K562 (cell line): ENCODE data around the gene RETN. TPM values are rescaled to one million over a fixed set of nuclear protein-coding genes. Genes with fewer than 3 reads are reported as not detected.

Experiments
- ATAC-seq: fragments of 200-7000 bp; cut with Tn5 transposase; 3 replicates; pipeline ENCODE4 v1.9.1; 2020; ENCODE audit warnings: moderate library complexity
- BruUV-seq: library from RNA; stranded (reverse); fragments of 400-500 nt; replicated peaks from 2 replicates; lab custom pipeline; 2021; lab: Mats Ljungman, UMichigan
- CTCF ChIA-PET: fragments of 300-600 bp; formaldehyde crosslinking; extraction: SDS; loops from one replicate; lab custom pipeline; 2021; ENCODE audit warnings: low intra/inter-chr PET ratio; lab: Yijun Ruan, JAX
- POLR2A ChIA-PET: fragments of 300-600, 350-650 bp; sonication (Branson Sonifier 250); formaldehyde crosslinking; extraction: SDS; loops from one replicate; lab custom pipeline; 2021; ENCODE audit warnings: antibody characterized with exemption, inconsistent platforms; lab: Yijun Ruan, JAX
- DNase-seq, 4 experiments: peaks; one replicate each; pipeline versions ENCODE4 v3.0.0 to v3.0.0-alpha.2; 2011 to 2018; ENCODE audit warnings: low spot score in 3 of 4, mixed read lengths in 3 of 4; ENCODE audit errors: extremely low read depth in 1 of 4
- FAIRE-seq: peaks from 2 replicates; lab custom pipeline; 2011; peaks lifted over from hg19 to GRCh38; lab: Jason Lieb, UNC
- H2AFZ ChIP-seq: 2 replicates; pipeline ENCODE4 v1.6.0; 2011; ENCODE audit warnings: low read depth, low read length, control low read depth, inconsistent platforms
- H3K27ac ChIP-seq: fragments of 200-600 bp; 3 replicates; pipeline ENCODE4 v1.8.0; 2011; ENCODE audit warnings: low read depth, mild to moderate bottlenecking, control low read depth, inconsistent platforms, low read length, moderate library complexity, mixed read lengths; ENCODE audit errors: extremely low read depth
- H3K27me3 ChIP-seq, 2 experiments: fragments of 300-600 bp in 1 of 2; 2 replicates in 1 of 2; 3 replicates in 1 of 2; pipeline versions ENCODE4 v1.6.0 to v1.8.0; 2011; ENCODE audit warnings: inconsistent platforms in 2 of 2, low read length in 2 of 2, mild to moderate bottlenecking in 1 of 2, mixed read lengths in 1 of 2, moderate library complexity in 1 of 2; ENCODE audit not compliant: control insufficient read depth in 2 of 2, insufficient read depth in 2 of 2
- H3K36me3 ChIP-seq: fragments of 300-600 bp; 3 replicates; pipeline ENCODE4 v1.8.0; 2011; ENCODE audit warnings: mild to moderate bottlenecking, low read length, inconsistent platforms; ENCODE audit not compliant: control insufficient read depth, insufficient read depth
- H3K4me1 ChIP-seq, 2 experiments: fragments of 200-600 bp in 1 of 2; replicated peaks in 1 of 2; 2 replicates in 1 of 2; 3 replicates in 1 of 2; pipeline versions ENCODE4 v1.5.1 to v1.8.0; 2011; ENCODE audit warnings: inconsistent platforms in 2 of 2, low read length in 2 of 2, mild to moderate bottlenecking in 1 of 2, mixed read lengths in 1 of 2, moderate library complexity in 1 of 2; ENCODE audit not compliant: control insufficient read depth in 2 of 2, insufficient read depth in 2 of 2
- H3K4me2 ChIP-seq: 2 replicates; pipeline ENCODE4 v1.6.1; 2011; ENCODE audit warnings: low read length, control low read depth, inconsistent platforms, mixed read lengths; ENCODE audit not compliant: insufficient read depth
- H3K4me3 ChIP-seq: fragments of 200-600 bp; sonication (generic), shearing (Covaris generic); 2 replicates; pipeline ENCODE4 v1.5.1; 2016; ENCODE audit warnings: control low read depth, inconsistent platforms
- H3K79me2 ChIP-seq: fragments of 200-600 bp; 3 replicates; pipeline ENCODE4 v1.8.0; 2011; ENCODE audit warnings: low read length, inconsistent platforms; ENCODE audit not compliant: control insufficient read depth, insufficient read depth
- H3K9ac ChIP-seq, 2 experiments: 2 replicates each; pipeline versions ENCODE4 v1.6.0 to v1.6.1; 2011; ENCODE audit warnings: low read depth in 2 of 2, low read length in 2 of 2, control low read depth in 1 of 2, inconsistent platforms in 1 of 2, mild to moderate bottlenecking in 1 of 2, mixed read lengths in 1 of 2; ENCODE audit not compliant: insufficient read depth in 1 of 2
- H3K9me1 ChIP-seq: one replicate; pipeline ENCODE4 v1.6.0; 2011; ENCODE audit warnings: inconsistent platforms, mild to moderate bottlenecking, low read length, moderate library complexity; ENCODE audit not compliant: control insufficient read depth, insufficient read depth
- H3K9me3 ChIP-seq: replicated peaks from 2 replicates; pipeline ENCODE4 v1.5.1; 2011; ENCODE audit warnings: low read depth, low read length, inconsistent platforms; ENCODE audit not compliant: control insufficient read depth, insufficient read depth
- H4K20me1 ChIP-seq: replicated peaks from 2 replicates; pipeline ENCODE4 v1.6.1; 2011; ENCODE audit warnings: low read length, inconsistent platforms, mixed read lengths; ENCODE audit not compliant: control insufficient read depth, insufficient read depth
- BCOR ChIP-seq: fragments of 450-650 bp; IDR thresholded peaks from 2 replicates; pipeline ENCODE4 v1.6.1; 2016
- CEBPG ChIP-seq, 3 experiments: fragments of 200-800 bp in 1 of 3; sonication (Bioruptor generic) in 1 of 3; sonication (generic) in 1 of 3; formaldehyde crosslinking in 1 of 3; IDR thresholded peaks in 2 of 3; conservative IDR thresholded peaks in 1 of 3; 2 replicates each; pipeline versions ENCODE4 v1.6.1 to v1.8.0; 2016 to 2022; ENCODE audit warnings: missing compliant biosample characterization in 2 of 3, missing genetic modification characterization in 2 of 3, mild to moderate bottlenecking in 1 of 3, missing genetic modification reagents in 1 of 3
- E2F3 ChIP-seq: fragments of 250-450 bp; sonication (Bioruptor Pico); IDR thresholded peaks from 2 replicates; pipeline ENCODE4 v1.4.0; 2020; ENCODE audit warnings: mild to moderate bottlenecking
- HDAC3 ChIP-seq: fragments of 450-650 bp; IDR thresholded peaks from 2 replicates; pipeline ENCODE4 v1.6.1; 2018; ENCODE audit warnings: borderline replicate concordance, mild to moderate bottlenecking, moderate library complexity; ENCODE audit not compliant: partially characterized antibody
- KHSRP ChIP-seq: fragments of 450-650 bp; IDR thresholded peaks from 2 replicates; pipeline ENCODE4 v1.6.1; 2017
- KLF13 ChIP-seq: fragments of 450-650 bp; IDR thresholded peaks from 2 replicates; pipeline ENCODE4 v1.6.1; 2016; ENCODE audit warnings: missing genetic modification characterization, low read depth, mild to moderate bottlenecking, missing compliant biosample characterization, moderate library complexity, borderline replicate concordance
- MAFG ChIP-seq: fragments of 450-650 bp; conservative IDR thresholded peaks from 2 replicates; pipeline ENCODE4 v1.6.1; 2016; ENCODE audit warnings: missing genetic modification characterization, missing compliant biosample characterization
- MXI1 ChIP-seq: IDR thresholded peaks from 2 replicates; pipeline ENCODE4 v1.6.1; 2011; ENCODE audit warnings: low read depth, mild to moderate bottlenecking, improper control_type of control experiment, low read length
- NCOA6 ChIP-seq: fragments of 450-650 bp; IDR thresholded peaks from 2 replicates; pipeline ENCODE4 v1.6.1; 2017; ENCODE audit warnings: mild to moderate bottlenecking
- NFE2 ChIP-seq: IDR thresholded peaks from 2 replicates; pipeline ENCODE4 v1.6.1; 2014; ENCODE audit warnings: antibody characterized with exemption, low read depth
- POLR2G ChIP-seq: fragments of 200-400 bp; formaldehyde crosslinking; IDR thresholded peaks from 2 replicates; pipeline ENCODE4 v1.6.1; 2017; ENCODE audit warnings: low read depth, mild to moderate bottlenecking, antibody characterized with exemption, low read length, moderate library complexity
- POU5F1 ChIP-seq: fragments of 150-350 bp; IDR thresholded peaks from 2 replicates; pipeline ENCODE4 v1.6.1; 2014; ENCODE audit warnings: borderline replicate concordance, low read length, low read depth, mild to moderate bottlenecking; ENCODE audit not compliant: partially characterized antibody
- RBFOX2 ChIP-seq: fragments of 200-400 bp; formaldehyde crosslinking; IDR thresholded peaks from 2 replicates; pipeline ENCODE4 v1.6.1; 2017; ENCODE audit warnings: low read depth, mild to moderate bottlenecking, low read length, moderate library complexity
- SIN3B ChIP-seq: fragments of 450-650 bp; IDR thresholded peaks from 2 replicates; pipeline ENCODE4 v1.6.1; 2017; ENCODE audit warnings: low read depth, mild to moderate bottlenecking, moderate library complexity
- SMARCC2 ChIP-seq: fragments of 450-650 bp; IDR thresholded peaks from 2 replicates; pipeline ENCODE4 v1.6.1; 2017; ENCODE audit warnings: antibody characterized with exemption, moderate library complexity, mild to moderate bottlenecking, low read depth
- WGBS: fragments of 100-300 bp; shearing (Covaris generic); methylation state at CpG from one replicate; pipeline ENCODE4 v1.1.6; 2016; ENCODE audit warnings: low coverage, mixed read lengths; ENCODE audit not compliant: insufficient coverage; ENCODE audit errors: missing lambda C conversion rate; 5-methylcytosine and 5-hydroxymethylcytosine counted together
- in situ Hi-C: fragments of 300-500 bp; cut with MboI; formaldehyde crosslinking; loops from 4 replicates; pipeline ENCODE4 v1.15.0; 2018; ENCODE audit warnings: inconsistent platforms, mixed read lengths
- intact Hi-C: fragments of 100-400 bp; cut with micrococcal nuclease; formaldehyde crosslinking; loops from 2 replicates; pipeline ENCODE4 v1.14.2; 2022
- polyA plus RNA-seq, 8 experiments: library from polyadenylated mRNA; depleted of rRNA in 4 of 8; stranded (reverse) in 5 of 8; unstranded in 3 of 8; fragments of >200 nt; fragmentation: Nextera tagmentation in 2 of 8; fragmentation: Illumina TruSeq in 1 of 8; extraction: Ambion mirVana in 2 of 8; extraction: Trizol in 1 of 8; gene quantifications; 2 replicates each; pipeline versions ENCODE4 v1.2.1 to v1.2.3, GENCODE V29; 2011 to 2014; ENCODE audit warnings: inconsistent platforms in 1 of 8, missing spikeins in 1 of 8
- total RNA-seq, 7 experiments: library from RNA; depleted of rRNA in 6 of 7; stranded (reverse); fragments of >200 nt in 6 of 7; fragmentation: Illumina TruSeq in 2 of 7; extraction: Trizol in 2 of 7; gene quantifications; 2 replicates each; pipeline versions ENCODE4 v1.2.1 to v1.2.3, GENCODE V29; 2011 to 2021; ENCODE audit warnings: low replicate concordance in 1 of 7
- TF ChIP-seq, protein P1 (sequence below): fragments of 250-450 bp; sonication (Bioruptor Pico); IDR thresholded peaks from 2 replicates; pipeline ENCODE4 v1.4.0; 2020

Gene RETN
- total and polyA plus RNA-seq, 9 of the 15 experiments (the other 6 are each of a cell fraction or from before 2014, with no cell fraction given) = not detected

DNA sequence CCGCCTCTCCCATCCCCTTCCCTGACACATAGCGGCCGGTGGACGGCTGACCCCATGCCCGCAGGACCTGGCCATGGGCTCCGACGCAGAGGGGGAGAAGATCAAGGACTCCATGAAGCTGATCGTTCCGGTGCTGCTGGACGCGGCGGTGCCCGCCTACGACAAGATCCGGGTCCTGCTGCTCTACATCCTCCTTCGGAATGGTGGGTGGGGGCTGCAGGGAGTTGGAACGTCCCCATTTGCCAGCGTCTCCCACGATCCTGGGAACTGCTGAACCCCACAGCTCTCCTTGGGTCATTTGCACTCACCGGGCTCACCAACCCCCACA is 24.3 kb upstream of the RETN start:
- BruUV-seq = no TSS peak
- Histone ChIP-seq H3K4me2 (no peak overlapping the region), H3K27ac (no peak overlapping the region), H4K20me1 (peaks cover 15% of the 10 kb centered on the region), H3K4me3 (no peak overlapping the region), H3K9me3 (peaks cover 6% of the 10 kb centered on the region; the same call in 1 of the 2 replicates), H3K27me3 (no peaks in the 10 kb centered on the region; a peak in 1 of 5 replicates), H3K36me3 (peaks cover 64% of the 10 kb centered on the region; the same call in 2 of the 3 replicates), H3K4me1 (peaks cover 0 to 61% of the 10 kb centered on the region in 2 experiments; a peak in 4 of 5 replicates), H3K79me2 (peaks cover 11% of the 10 kb centered on the region), H3K9me1 (no peaks in the 10 kb centered on the region), H2AFZ (no peak overlapping the region), H3K9ac (no peak overlapping the region)
- DNase-seq (no peak), FAIRE-seq (no peak), ATAC-seq (no peak)
- in situ Hi-C loops = no loop called here
- POLR2A ChIA-PET = interaction anchor here (1.2 to 2.0 kb wide), 2 partner anchors 10 to 15 kb away, joined by 5 to 8 read pairs; partner anchors contain the start of genes PET100 and XAB2
- intact Hi-C loops = no loop called here
- 97% methylated on average over 10 of the region's 20 CpGs for WGBS
- CTCF ChIA-PET = no interaction called here
- TF ChIP-seq KHSRP (no peak), SMARCC2 (no peak), KLF13 (no peak), BCOR (no peak), CEBPG (CRISPR knock-in tag; IDR thresholded peaks at IDR 0.05) (no peak), CEBPG (tag; conservative IDR thresholded peaks at IDR 0.05 in 1 of 2, IDR thresholded peaks at IDR 0.05 in 1 of 2) (no peak), POLR2G (peak; percentile 37; the same call in 1 of the 2 replicates), NCOA6 (no peak), HDAC3 (no peak), SIN3B (no peak), MAFG (tag) (no peak), MXI1 (no peak), NFE2 (no peak), POU5F1 (no peak), E2F3 (no peak), RBFOX2 (peak; percentile 19; the same call in 1 of the 2 replicates)
- TF ChIP-seq, protein P1, sequence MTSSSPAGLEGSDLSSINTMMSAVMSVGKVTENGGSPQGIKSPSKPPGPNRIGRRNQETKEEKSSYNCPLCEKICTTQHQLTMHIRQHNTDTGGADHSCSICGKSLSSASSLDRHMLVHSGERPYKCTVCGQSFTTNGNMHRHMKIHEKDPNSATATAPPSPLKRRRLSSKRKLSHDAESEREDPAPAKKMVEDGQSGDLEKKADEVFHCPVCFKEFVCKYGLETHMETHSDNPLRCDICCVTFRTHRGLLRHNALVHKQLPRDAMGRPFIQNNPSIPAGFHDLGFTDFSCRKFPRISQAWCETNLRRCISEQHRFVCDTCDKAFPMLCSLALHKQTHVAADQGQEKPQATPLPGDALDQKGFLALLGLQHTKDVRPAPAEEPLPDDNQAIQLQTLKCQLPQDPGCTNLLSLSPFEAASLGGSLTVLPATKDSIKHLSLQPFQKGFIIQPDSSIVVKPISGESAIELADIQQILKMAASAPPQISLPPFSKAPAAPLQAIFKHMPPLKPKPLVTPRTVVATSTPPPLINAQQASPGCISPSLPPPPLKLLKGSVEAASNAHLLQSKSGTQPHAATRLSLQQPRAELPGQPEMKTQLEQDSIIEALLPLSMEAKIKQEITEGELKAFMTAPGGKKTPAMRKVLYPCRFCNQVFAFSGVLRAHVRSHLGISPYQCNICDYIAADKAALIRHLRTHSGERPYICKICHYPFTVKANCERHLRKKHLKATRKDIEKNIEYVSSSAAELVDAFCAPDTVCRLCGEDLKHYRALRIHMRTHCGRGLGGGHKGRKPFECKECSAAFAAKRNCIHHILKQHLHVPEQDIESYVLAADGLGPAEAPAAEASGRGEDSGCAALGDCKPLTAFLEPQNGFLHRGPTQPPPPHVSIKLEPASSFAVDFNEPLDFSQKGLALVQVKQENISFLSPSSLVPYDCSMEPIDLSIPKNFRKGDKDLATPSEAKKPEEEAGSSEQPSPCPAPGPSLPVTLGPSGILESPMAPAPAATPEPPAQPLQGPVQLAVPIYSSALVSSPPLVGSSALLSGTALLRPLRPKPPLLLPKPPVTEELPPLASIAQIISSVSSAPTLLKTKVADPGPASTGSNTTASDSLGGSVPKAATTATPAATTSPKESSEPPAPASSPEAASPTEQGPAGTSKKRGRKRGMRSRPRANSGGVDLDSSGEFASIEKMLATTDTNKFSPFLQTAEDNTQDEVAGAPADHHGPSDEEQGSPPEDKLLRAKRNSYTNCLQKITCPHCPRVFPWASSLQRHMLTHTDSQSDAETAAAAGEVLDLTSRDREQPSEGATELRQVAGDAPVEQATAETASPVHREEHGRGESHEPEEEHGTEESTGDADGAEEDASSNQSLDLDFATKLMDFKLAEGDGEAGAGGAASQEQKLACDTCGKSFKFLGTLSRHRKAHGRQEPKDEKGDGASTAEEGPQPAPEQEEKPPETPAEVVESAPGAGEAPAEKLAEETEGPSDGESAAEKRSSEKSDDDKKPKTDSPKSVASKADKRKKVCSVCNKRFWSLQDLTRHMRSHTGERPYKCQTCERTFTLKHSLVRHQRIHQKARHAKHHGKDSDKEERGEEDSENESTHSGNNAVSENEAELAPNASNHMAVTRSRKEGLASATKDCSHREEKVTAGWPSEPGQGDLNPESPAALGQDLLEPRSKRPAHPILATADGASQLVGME (CRISPR knock-in tag) = no peak
